H1 (cell line): ENCODE results near the gene RYR3. TPM values are rescaled to one million over a fixed set of nuclear protein-coding genes. Genes with fewer than 3 reads are reported as not detected.

Experiments
- ASH2L ChIP-seq: fragments of 200-600, 300-600 bp; sonication (generic); IDR thresholded peaks from one replicate; pipeline ENCODE4 v1.7.1; 2017; ENCODE audit warnings: low read length
- ATF2 ChIP-seq: IDR thresholded peaks from 2 replicates; pipeline ENCODE4 v1.6.1; 2012; ENCODE audit warnings: low read length, inconsistent platforms
- SRF ChIP-seq: IDR thresholded peaks from 2 replicates; pipeline ENCODE4 v1.6.1; 2011; ENCODE audit warnings: mild to moderate bottlenecking, low read depth, low read length, moderate library complexity
- ZNF274 ChIP-seq: IDR thresholded peaks from 2 replicates; pipeline ENCODE4 v1.7.0; 2012; ENCODE audit warnings: low read length, borderline replicate concordance; ENCODE audit errors: extremely low read depth
- polyA plus RNA-seq, 7 experiments: library from polyadenylated mRNA; depleted of rRNA in 3 of 7; stranded (reverse) in 5 of 7; unstranded in 2 of 7; fragments of >200 nt in 5 of 7; fragments of 200-250 nt in 2 of 7; gene quantifications; 1 replicate in 5 of 7; 2 replicates in 1 of 7; 4 replicates in 1 of 7; pipeline versions ENCODE4 v1.2.1 to v1.2.3, GENCODE V29; 2011 to 2013; ENCODE audit warnings: missing spikeins in 2 of 7, mixed read lengths in 2 of 7
- total RNA-seq: library from RNA; stranded (reverse); fragmentation: NEBNext Ultra II Directional; extraction: Animal tissue kit (Norgen Biotek cat#: 25700); gene quantifications from 2 replicates; pipeline ENCODE4 v1.2.1, GENCODE V29; 2021

RYR3 gene
- total and polyA plus RNA-seq, 2 of the 8 experiments (the other 6 are each of a cell fraction or from before 2014, with no cell fraction given), result 0.33 to 3.4 TPM

GRCh38 chr15:33448151-33448550 lies 137.4 kb downstream of the RYR3 start (continued):
- no peak for TF ChIP-seq ATF2
- TF ChIP-seq ASH2L, result no peak
- TF ChIP-seq SRF, result no peak
- no peak for TF ChIP-seq ZNF274
